Mucosa of descending colon (tissue), 3 donors: ENCODE results near the gene ZNF92. TPM values are rescaled to one million over a fixed set of nuclear protein-coding genes. Genes with fewer than 3 reads are reported as not detected.

Source experiments
- ATAC-seq: fragments of 200-7000 bp; cut with Tn5 transposase; one replicate; pipeline ENCODE4 v1.9.1; 2020; ENCODE audit warnings: mild to moderate bottlenecking, moderate library complexity
- DNase-seq, 3 donors: peaks; one replicate each; pipeline ENCODE4 v3.0.0-alpha.2; 2020
- H3K36me3 ChIP-seq: fragments of 200-600 bp; one replicate; pipeline ENCODE4 v1.8.0; 2021; ENCODE audit warnings: low read depth, mild to moderate bottlenecking
- H3K4me1 ChIP-seq: fragments of 200-600 bp; one replicate; pipeline ENCODE4 v1.8.0; 2021; ENCODE audit warnings: low read depth, mild to moderate bottlenecking
- H3K4me3 ChIP-seq: fragments of 200-600 bp; one replicate; pipeline ENCODE4 v1.8.0; 2021; ENCODE audit warnings: mild to moderate bottlenecking
- H3K9me3 ChIP-seq: fragments of 200-600 bp; one replicate; pipeline ENCODE4 v1.8.0; 2021; ENCODE audit warnings: mild to moderate bottlenecking
- intact Hi-C, 2 donors: fragments of 100-400 bp; cut with DNase I in 1 of 2; cut with micrococcal nuclease in 1 of 2; formaldehyde crosslinking; loops; one replicate each; pipeline versions ENCODE4 v1.11.0 to v1.11.1; 2022; cut with DNase I, micrococcal nuclease
- total RNA-seq, 3 donors: library from RNA; stranded (reverse); fragmentation: NEBNext Ultra II Directional in 2 of 3; extraction: Animal tissue kit (Norgen Biotek cat#: 25700) in 2 of 3; gene quantifications; one replicate each; pipeline versions ENCODE4 v1.2.1 to v1.2.4, GENCODE V29; 2021 to 2023
- TF ChIP-seq, protein P1 (sequence below): fragments of 200-600 bp; IDR thresholded peaks from one replicate; pipeline ENCODE4 v1.8.0; 2022; ENCODE audit warnings: antibody characterized with exemption, mild to moderate bottlenecking
- donor health status: DM: no; HTN: no; CAD: no; lungs with moderate emphysema.
- donor health status: DM: no; HTN: no; CAD: no.
- donor health status: DM: no; HTN: yes; CAD: no.

ZNF92 gene
- total RNA-seq, 3 donors from 2014 or later = 5.9 to 8.5 (median 7.2) TPM

DNA sequence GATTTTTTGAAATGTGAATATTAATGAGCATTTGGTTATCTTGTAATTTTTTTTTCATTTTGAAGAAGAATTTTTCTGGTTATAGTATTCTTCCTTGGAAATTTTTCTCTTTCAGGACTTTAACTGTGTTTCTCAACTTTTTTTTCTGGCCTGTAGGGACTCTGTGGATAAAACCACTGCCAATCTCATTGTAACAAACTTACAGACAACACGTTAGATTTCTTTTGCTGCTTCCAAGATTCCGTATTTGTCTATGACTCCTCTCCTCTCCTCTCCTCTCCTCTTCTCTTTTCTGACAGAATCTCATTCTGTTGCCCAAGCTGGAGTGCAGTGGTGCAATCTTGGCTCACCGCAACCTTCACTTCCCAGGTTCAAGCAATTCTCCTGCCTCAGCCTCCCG, 19.4 kb upstream of the ZNF92 start:
- intact Hi-C loops = no loop called here
- ATAC-seq (no peak), DNase-seq (no peak)
- H3K36me3 ChIP-seq = no peaks in the 10 kb centered on the region
- TF ChIP-seq, protein P1, sequence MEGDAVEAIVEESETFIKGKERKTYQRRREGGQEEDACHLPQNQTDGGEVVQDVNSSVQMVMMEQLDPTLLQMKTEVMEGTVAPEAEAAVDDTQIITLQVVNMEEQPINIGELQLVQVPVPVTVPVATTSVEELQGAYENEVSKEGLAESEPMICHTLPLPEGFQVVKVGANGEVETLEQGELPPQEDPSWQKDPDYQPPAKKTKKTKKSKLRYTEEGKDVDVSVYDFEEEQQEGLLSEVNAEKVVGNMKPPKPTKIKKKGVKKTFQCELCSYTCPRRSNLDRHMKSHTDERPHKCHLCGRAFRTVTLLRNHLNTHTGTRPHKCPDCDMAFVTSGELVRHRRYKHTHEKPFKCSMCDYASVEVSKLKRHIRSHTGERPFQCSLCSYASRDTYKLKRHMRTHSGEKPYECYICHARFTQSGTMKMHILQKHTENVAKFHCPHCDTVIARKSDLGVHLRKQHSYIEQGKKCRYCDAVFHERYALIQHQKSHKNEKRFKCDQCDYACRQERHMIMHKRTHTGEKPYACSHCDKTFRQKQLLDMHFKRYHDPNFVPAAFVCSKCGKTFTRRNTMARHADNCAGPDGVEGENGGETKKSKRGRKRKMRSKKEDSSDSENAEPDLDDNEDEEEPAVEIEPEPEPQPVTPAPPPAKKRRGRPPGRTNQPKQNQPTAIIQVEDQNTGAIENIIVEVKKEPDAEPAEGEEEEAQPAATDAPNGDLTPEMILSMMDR = no peak
- no peaks in the 10 kb centered on the region for H3K9me3 ChIP-seq
- H3K4me3 ChIP-seq = no peak overlapping the region
- H3K4me1 ChIP-seq = no peaks in the 10 kb centered on the region

DNA sequence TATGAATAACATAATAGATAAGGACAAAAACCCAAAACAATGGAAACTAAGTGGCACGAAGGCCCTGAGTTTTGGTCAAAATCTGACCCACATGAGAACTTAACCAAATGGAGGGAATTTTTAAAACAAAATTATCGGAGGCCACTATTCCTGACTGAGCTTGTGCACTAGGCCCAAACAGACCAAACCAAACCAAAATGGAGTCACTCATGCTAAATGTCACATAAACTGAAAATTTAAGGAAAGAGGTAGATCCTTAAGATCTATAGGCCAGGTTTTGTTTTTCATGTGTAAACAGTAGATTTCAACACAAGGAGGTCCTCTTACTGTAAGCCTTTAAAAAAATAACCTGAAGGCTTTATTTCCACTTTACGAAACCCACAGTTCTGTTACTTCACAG, 3.8 kb upstream of the ZNF92 start:
- Histone ChIP-seq H3K9me3 (no peaks in the 10 kb centered on the region), H3K4me3 (no peak overlapping the region), H3K4me1 (no peaks in the 10 kb centered on the region), H3K36me3 (no peaks in the 10 kb centered on the region)
- no peak for ATAC-seq
- TF ChIP-seq, protein P1 = no peak
- intact Hi-C loops = no loop called here
- no peak for DNase-seq

DNA sequence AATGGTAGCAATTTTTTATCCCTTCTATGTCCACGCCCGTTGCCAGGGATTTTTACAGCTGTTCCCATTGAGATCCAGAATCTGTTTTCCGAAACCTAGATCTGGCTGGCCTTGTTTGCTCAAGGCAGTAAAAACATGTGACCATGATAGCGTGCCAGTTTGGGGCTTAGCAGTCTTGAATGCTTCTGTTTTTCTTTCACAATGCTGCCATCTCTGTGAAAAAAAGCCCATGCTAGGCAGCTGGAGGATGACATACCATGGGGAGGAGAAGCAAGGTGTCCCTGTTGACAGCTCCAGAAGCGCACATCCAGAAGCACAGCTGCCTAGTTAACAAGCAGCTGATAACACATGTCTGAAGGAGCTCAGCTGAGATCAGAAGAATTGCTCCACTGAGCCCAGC, 2.2 kb upstream of the ZNF92 start:
- ATAC-seq = no peak
- Histone ChIP-seq H3K4me1 (peaks cover 3% of the 10 kb centered on the region), H3K36me3 (no peaks in the 10 kb centered on the region), H3K9me3 (no peaks in the 10 kb centered on the region), H3K4me3 (no peak overlapping the region)
- TF ChIP-seq, protein P1 = no peak
- intact Hi-C loops = no loop called here
- DNase-seq = peak in 1 of 3 donors; percentile 20

DNA sequence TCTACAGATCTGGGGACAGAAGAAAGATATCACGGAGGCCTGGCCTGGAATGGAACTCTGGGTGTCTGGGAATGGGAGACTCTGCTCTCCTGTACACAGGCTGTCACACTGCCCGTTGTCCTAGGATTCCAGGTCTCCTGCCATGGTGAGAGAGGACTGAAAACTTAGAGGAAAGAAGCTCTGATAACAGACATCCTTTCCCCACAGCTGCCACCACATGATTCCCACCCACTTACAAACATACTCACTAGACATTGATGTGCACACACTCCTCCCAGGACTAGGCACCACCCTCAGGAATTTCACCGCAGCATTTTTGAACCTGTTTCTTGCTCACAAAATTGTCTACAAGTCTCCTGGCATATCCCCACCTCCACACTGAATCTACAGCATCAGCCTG, 5.7 kb downstream of the ZNF92 start:
- no peaks in the 10 kb centered on the region for H3K36me3 ChIP-seq
- intact Hi-C loops = no loop called here
- H3K4me1 ChIP-seq = peaks cover 3% of the 10 kb centered on the region
- TF ChIP-seq, protein P1 = no peak
- H3K4me3 ChIP-seq = no peak overlapping the region
- DNase-seq (no peak), ATAC-seq (no peak)
- no peaks in the 10 kb centered on the region for H3K9me3 ChIP-seq

DNA sequence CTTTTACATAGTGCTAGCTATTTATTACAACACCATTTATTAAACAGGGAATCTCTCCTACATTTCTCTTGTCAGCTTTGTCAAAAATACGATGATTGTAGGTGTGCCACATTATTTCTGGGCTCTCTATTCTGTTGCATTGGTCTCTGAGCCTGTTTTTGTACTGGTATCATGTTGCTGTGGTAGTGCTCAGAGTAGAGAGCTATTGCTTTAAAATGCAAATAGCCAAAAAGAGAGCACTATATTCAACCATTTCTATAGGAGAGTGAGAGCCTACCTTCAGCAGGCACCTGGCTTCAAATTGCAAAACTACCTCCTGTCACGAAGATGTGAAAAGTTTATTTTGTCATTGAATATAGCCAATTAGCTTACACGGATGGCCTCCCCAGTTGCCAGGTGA, 8.1 kb downstream of the ZNF92 start:
- intact Hi-C loops = no loop called here
- no peak for DNase-seq
- Histone ChIP-seq H3K4me3 (no peak overlapping the region), H3K9me3 (no peaks in the 10 kb centered on the region), H3K36me3 (no peaks in the 10 kb centered on the region), H3K4me1 (no peaks in the 10 kb centered on the region)
- TF ChIP-seq, protein P1 = no peak
- ATAC-seq = no peak

DNA sequence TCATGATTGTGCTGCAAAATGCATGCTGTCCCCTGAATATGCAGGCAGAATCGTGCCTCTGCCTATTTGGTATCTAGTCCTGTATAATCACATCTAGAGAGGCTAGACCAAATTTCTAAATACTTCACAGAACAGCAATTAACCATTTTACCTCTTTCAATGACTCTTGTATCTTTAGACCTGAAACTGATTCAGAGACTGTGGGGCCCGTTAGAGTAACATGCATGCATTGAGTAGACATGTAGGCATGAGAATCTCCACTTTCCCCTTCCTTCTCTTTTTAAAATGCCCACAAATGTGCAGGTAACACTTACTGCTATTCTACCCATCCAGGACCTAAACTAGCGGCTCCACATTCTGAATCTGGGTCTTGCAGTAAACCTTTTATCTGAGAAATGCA, 8.8 kb downstream of the ZNF92 start:
- intact Hi-C loops = no loop called here

More for the DNA sequence above, 8.8 kb downstream of the ZNF92 start:
- Histone ChIP-seq H3K36me3 (no peaks in the 10 kb centered on the region), H3K4me3 (no peak overlapping the region), H3K9me3 (no peaks in the 10 kb centered on the region), H3K4me1 (no peaks in the 10 kb centered on the region)
- no peak for DNase-seq
- TF ChIP-seq, protein P1 = no peak
- no peak for ATAC-seq
